ENCODE results near the gene KRTAP1-5. TPM values are rescaled to one million over a fixed set of nuclear protein-coding genes. Genes with fewer than 3 reads are reported as not detected.
"Not testable (repeated sequence)": the region's sequence is repeated elsewhere in the genome, so short reads cannot be mapped to it uniquely, and the experiment has no call there.

Gene KRTAP1-5, protein sequence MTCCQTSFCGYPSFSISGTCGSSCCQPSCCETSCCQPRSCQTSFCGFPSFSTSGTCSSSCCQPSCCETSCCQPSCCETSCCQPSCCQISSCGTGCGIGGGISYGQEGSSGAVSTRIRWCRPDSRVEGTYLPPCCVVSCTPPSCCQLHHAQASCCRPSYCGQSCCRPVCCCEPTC
- total RNA-seq: not detected
- 0 reads per million in 2 donors for total RNA-seq

DNA sequence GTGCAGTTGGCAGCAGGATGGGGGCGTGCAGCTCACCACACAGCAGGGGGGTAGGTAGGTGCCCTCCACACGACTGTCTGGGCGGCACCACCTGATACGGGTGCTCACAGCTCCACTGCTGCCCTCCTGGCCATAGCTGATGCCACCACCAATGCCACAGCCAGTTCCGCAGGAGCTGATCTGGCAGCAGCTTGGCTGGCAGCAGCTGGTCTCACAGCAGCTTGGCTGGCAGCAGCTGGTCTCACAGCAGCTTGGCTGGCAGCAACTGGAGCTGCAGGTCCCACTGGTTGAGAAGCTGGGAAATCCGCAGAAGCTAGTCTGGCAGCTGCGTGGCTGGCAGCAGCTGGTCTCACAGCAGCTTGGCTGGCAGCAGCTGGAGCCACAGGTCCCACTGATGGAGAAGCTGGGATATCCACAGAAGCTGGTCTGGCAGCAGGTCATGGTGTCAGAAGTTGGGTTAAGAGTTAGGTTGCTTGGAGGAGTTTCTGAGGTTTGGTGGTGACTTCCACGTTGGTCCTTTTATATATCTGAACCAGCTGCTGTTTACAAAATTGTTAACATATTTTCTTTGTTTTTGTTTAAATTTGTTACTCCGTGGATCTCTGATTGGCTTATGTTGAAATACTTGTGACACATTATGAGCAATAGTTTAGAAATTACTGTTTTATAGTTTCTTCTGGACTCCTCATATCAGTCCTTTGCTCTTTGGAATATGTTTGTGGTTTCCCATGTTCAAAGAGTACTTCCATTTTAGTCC is at the start of gene KRTAP1-5:
KRTAP1-5 (minus strand) TSS at position 494 of the 757 bp plus-strand sequence; CDS start at position 441, 53 bp downstream.
- no peak for ATAC-seq
- Mint-ChIP-seq H3K27ac (no peak within 1 kb of the TSS), H3K4me1 (peaks cover 3% of the 10 kb centered on the region), H3K27me3 (peaks cover 76% of the 10 kb centered on the region), H3K4me3 (no peak within 1 kb of the TSS), H3K36me3 (ENCODE audit: low read depth) (peaks cover 4% of the 10 kb centered on the region)
- no peaks in the 10 kb centered on the region for H3K9me3 ChIP-seq (ENCODE audit: control insufficient read depth, low read length, poor library complexity, severe bottlenecking)
- no peak for DNase-seq

DNA sequence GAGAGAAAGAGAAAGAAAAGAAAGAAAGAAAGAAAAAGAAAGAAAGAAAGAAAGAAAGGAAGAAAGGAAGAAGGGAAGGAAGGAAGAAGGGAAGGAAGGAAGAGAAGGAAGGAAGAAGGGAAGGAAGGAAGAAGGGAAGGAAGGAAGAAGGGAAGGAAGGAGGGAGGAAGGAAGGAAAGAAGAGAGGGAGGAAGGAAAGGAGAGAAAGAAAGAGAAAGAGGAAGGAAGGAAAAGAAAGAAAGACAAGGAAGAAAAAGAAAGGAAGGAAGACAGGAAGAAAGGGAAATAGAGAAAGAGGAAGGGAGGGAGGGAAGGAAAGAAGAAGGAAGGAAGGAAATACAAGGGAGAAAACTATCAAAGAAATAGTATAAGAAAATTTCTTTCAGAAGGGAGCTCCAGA is 49.8 kb upstream of the KRTAP1-5 start:
- Mint-ChIP-seq H3K4me1 (peaks cover 3% of the 10 kb centered on the region), H3K36me3 (ENCODE audit: low read depth) (peaks cover 2% of the 10 kb centered on the region), H3K27me3 (peaks cover 18% of the 10 kb centered on the region), H3K27ac (no peak overlapping the region), H3K4me3 (no peak overlapping the region)
- no peaks in the 10 kb centered on the region for H3K9me3 ChIP-seq (ENCODE audit: control insufficient read depth, low read length, poor library complexity, severe bottlenecking)
- ATAC-seq (no peak), DNase-seq (no peak)

DNA sequence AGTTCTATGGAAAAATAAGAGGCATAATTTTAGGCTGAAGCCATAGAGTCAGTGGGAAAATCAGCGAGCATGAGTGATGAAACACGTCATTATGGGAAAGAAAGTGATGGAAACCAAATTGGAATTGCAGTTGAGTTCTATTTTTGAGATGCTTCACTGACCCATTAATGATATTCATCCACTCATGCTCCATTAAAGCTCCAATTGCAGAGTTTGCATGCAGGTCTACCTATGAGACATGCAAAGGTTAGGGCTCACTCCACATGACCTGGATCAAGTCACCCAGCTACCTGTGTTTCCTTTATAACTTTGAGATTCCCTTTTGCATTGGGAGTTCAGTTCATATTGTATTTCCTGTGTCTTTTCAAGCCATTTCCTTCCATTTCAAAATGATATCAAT is 46.7 kb upstream of the KRTAP1-5 start:
- H3K4me1 Mint-ChIP-seq: peaks cover 3% of the 10 kb centered on the region
- H3K9me3 ChIP-seq (ENCODE audit: control insufficient read depth, low read length, poor library complexity, severe bottlenecking): no peaks in the 10 kb centered on the region
- ATAC-seq (no peak), DNase-seq (no peak)
- H3K27me3 Mint-ChIP-seq: peaks cover 18% of the 10 kb centered on the region
- no peak overlapping the region for H3K4me3 Mint-ChIP-seq
- H3K27ac Mint-ChIP-seq: no peak overlapping the region
- H3K36me3 Mint-ChIP-seq (ENCODE audit: low read depth): peaks cover 2% of the 10 kb centered on the region

DNA sequence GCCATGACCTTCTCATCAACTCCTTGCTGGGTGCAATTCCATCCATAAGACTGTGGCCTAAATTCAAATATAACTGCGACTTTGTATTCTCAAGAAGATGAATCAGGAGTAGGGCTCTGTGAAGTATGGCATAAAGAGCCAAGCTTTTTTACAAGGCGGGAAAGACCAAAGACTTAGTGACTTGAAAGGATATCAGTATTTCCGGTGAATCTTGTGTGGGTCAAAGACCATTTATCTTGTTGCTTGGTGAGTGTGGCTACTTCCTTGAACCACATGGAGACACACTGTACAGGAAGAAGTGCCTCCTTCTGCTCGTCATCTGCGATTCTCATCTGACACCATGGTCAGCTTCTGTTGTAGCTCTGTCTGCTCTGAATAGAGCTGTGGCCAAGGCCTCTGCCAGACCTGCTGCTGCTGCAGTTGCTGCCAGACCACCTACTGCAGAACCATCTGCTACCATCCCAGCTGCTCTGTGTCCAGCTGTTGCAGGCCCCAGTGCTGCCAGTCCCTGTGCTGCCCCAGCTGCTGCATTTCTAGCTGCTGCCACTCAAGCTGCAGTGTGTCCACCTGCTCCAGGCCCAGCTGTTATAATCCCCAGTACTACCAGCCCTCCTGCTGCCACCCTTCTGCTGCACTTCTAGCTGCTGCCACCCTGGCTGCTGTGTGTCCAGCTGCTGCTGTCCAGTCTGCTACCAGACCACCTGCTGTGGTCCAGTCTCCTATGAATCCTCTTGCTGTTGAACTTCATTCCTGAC is 44.8 kb upstream of the KRTAP1-5 start:
- no peaks in the 10 kb centered on the region for H3K9me3 ChIP-seq (ENCODE audit: control insufficient read depth, low read length, poor library complexity, severe bottlenecking)
- Mint-ChIP-seq H3K36me3 (ENCODE audit: low read depth) (peaks cover 2% of the 10 kb centered on the region), H3K4me1 (peaks cover 3% of the 10 kb centered on the region), H3K27me3 (peaks cover 18% of the 10 kb centered on the region), H3K4me3 (no peak overlapping the region), H3K27ac (no peak overlapping the region)
- ATAC-seq (no peak), DNase-seq (no peak)

DNA sequence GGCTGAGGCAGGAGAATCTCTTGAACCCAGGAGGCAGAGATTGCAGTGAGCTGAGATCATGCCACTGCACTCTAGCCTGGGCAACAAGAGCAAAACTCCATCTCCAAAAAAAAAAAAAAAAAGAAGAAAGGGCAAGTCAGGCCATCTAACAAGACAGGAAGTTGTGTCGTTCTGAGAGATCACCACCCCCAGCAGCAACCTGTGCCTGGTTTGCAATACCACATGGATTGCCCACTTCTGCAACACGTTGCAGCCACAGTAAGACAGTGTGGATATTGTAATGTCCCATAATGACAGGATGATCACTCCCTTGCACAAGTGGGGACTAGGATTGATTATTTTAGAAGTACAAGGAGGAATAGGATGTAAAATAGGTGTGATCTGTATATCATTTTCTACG is 42.0 kb upstream of the KRTAP1-5 start:
- H3K9me3 ChIP-seq (ENCODE audit: control insufficient read depth, low read length, poor library complexity, severe bottlenecking): no peaks in the 10 kb centered on the region
- no peak for ATAC-seq
- no peak for DNase-seq
- Mint-ChIP-seq H3K4me3 (no peak overlapping the region), H3K4me1 (peaks cover 3% of the 10 kb centered on the region), H3K27me3 (peaks cover 14% of the 10 kb centered on the region), H3K36me3 (ENCODE audit: low read depth) (no peaks in the 10 kb centered on the region), H3K27ac (no peak overlapping the region)

DNA sequence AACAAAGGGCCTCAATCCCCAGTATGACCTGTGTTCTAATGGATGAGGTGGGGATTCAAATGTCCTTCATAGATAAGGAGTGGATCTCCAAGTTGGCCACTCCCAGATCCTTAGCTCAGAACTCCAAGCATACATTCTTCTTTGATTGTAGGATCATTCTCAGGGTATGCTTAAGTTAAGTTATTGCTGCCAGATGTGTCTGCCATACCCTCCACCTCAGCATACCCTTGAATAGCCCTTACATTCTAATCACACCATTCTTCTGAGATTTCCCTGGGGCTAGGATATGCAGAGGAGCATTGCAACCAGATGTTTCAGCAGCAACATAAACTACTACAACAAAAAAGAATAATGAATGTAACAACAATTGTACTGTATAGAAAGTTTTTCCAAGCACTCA is 40.3 kb upstream of the KRTAP1-5 start:
- no peak for ATAC-seq
- no peaks in the 10 kb centered on the region for H3K9me3 ChIP-seq (ENCODE audit: control insufficient read depth, low read length, poor library complexity, severe bottlenecking)
- no peak for DNase-seq
- Mint-ChIP-seq H3K36me3 (ENCODE audit: low read depth) (no peaks in the 10 kb centered on the region), H3K4me1 (peaks cover 3% of the 10 kb centered on the region), H3K27ac (no peak overlapping the region), H3K4me3 (no peak overlapping the region), H3K27me3 (peaks cover 12% of the 10 kb centered on the region)

DNA sequence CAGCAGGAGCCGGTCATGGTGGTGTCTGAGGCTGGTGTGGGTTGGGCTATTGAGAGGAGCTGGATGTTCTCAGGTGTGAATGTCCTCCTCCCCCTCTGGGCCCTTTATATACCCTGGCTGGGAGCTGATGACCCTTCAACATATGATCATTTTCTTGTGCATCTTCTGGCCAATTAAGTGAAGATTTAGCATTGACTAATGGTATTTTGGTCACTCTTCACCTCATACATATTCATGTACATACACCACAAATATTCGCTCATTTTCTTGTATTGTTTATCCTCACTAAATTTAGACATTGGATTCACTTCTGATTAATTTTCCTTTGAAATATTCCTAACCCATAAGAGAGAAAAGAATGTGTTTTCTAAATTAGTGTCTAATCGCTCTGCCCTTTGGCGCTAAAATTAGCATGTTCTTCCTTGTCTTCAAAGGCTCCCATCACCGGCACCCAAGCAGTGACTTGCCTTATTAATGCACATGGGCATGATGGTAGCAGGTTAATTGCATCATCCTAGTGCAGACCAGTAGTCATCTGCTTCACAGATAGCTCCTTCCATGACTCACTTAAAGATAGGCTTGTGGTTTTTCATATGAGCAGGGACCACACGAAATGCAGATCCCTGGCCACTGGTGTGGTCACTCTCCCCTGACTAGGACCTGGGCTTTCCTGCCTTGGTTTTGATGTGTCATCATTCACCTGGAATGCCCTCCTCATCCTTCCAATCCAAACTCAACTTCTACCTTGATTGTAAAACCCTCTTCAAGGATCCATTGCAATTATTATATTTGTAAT is 39.0 kb upstream of the KRTAP1-5 start, which contains the start of gene KRTAP2-4:
KRTAP2-4 (minus strand) TSS at position 51 of the 796 bp plus-strand sequence; CDS start at position 17, 34 bp downstream.
- DNase-seq (no peak), ATAC-seq (no peak)
- H3K9me3 ChIP-seq (ENCODE audit: control insufficient read depth, low read length, poor library complexity, severe bottlenecking): no peaks in the 10 kb centered on the region
- H3K27ac Mint-ChIP-seq: no peak within 1 kb of the TSS
- H3K27me3 Mint-ChIP-seq: peaks cover 18% of the 10 kb centered on the region
- H3K4me3 Mint-ChIP-seq: no peak within 1 kb of the TSS
- H3K36me3 Mint-ChIP-seq (ENCODE audit: low read depth): no peaks in the 10 kb centered on the region
- H3K4me1 Mint-ChIP-seq: no peaks in the 10 kb centered on the region

DNA sequence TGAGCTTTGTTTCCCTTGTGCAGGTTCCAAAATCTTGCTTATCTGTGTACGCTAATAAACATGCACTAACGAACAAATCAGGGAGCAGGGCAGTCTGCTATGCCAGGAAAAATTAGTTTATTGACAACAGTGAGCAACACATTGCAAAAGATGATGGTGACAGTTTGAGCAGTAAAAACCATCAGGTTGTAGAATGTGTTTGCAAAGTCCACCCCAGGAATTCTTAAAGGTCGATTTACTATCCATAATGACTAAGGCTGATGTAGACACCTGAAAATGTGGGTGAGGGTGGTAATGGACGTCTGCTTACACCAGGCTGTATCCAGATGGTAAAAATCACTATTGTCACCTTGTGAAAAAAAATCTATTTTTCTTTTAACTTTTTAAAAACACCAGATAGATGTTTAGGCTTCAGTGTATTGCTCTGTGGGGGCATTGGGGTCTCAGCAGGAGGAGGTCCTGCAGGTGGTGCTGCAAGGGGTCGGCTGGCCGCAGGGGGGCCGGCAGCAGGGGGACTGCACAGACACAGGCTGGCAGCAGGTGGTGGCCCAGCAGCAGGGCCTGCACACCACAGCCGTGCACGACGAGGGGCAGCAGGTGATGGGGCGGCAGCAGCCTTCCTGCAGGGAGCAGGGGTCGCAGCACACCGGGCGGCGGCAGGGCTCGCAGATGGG is 38.1 kb upstream of the KRTAP1-5 start:
- H3K27me3 Mint-ChIP-seq: peaks cover 27% of the 10 kb centered on the region
- not testable (repeated sequence) for DNase-seq; H3K36me3 Mint-ChIP-seq (ENCODE audit: low read depth); H3K9me3 ChIP-seq (ENCODE audit: control insufficient read depth, low read length, poor library complexity, severe bottlenecking); ATAC-seq; H3K4me3 Mint-ChIP-seq; H3K4me1 Mint-ChIP-seq; H3K27ac Mint-ChIP-seq

DNA sequence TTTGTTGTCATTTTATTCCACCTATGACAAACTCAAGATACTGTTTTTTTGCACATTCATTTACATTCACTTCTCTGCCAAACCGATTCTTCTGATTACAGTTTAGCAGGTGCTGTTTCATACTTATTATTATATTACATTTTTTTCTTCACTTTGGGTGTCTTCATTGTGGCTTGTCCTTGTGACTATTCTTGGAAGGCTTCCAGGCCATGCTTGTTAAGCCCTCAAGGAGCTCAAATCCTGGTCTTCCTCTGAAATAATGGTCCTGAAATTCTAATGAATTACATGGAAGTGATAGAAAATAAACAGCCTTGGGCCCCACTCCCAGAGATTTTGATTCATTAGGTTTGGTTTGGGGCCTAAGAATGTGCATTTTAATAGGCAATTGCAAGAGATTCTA is 37.3 kb upstream of the KRTAP1-5 start:
- Mint-ChIP-seq H3K4me1 (peaks cover 2% of the 10 kb centered on the region), H3K4me3 (no peak overlapping the region), H3K27ac (no peak overlapping the region), H3K27me3 (peaks cover 34% of the 10 kb centered on the region), H3K36me3 (ENCODE audit: low read depth) (peaks cover 2% of the 10 kb centered on the region)
- no peak for ATAC-seq
- no peak for DNase-seq
- no peaks in the 10 kb centered on the region for H3K9me3 ChIP-seq (ENCODE audit: control insufficient read depth, low read length, poor library complexity, severe bottlenecking)

DNA sequence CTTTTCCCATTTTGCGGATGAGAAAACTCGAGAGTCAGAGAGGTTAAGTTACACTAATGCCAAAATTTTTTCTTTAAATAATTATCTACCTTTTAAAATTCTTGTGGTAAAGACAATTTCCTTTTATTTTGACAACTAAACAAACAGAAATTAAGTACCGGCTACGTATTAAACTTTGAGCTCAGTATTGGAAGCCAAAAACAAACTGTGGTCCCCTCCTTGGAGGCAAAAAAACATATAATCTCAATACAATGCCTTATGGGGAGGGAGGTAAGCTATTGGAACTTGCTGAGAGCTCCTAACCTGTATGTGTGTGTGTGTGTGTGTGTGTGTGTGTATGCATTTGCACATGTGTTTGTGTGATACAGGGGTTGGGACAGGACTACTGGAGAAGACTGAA is 36.4 kb upstream of the KRTAP1-5 start:
- ATAC-seq (no peak), DNase-seq (no peak)
- H3K4me1 Mint-ChIP-seq: peaks cover 4% of the 10 kb centered on the region
- H3K9me3 ChIP-seq (ENCODE audit: control insufficient read depth, low read length, poor library complexity, severe bottlenecking): no peaks in the 10 kb centered on the region
- H3K27me3 Mint-ChIP-seq: peaks cover 42% of the 10 kb centered on the region
- H3K27ac Mint-ChIP-seq: no peak overlapping the region
- H3K36me3 Mint-ChIP-seq (ENCODE audit: low read depth): peaks cover 3% of the 10 kb centered on the region
- H3K4me3 Mint-ChIP-seq: no peak overlapping the region

DNA sequence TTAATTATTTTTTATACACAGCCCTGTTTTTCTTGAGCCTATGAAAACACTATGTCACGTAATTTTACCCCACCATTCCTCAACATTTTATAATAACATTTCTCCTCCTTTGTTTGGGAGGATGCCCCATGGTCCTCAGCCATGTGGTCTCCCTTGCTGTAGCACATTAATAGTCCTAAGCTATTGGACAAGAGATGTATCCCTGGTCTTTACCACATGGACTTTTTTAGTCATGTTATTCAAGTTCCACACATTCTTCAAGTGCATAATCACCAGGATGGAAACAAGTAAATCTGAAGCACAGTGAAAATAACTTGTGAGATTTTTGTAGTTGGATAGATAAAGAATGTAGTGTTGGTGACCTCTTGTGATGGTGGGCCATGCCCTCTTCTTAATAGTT is 35.0 kb upstream of the KRTAP1-5 start:
- peaks cover 4% of the 10 kb centered on the region for H3K4me1 Mint-ChIP-seq
- H3K27ac Mint-ChIP-seq: no peak overlapping the region
- H3K9me3 ChIP-seq (ENCODE audit: control insufficient read depth, low read length, poor library complexity, severe bottlenecking): no peaks in the 10 kb centered on the region
- H3K36me3 Mint-ChIP-seq (ENCODE audit: low read depth): peaks cover 3% of the 10 kb centered on the region
- ATAC-seq (no peak), DNase-seq (no peak)
- H3K4me3 Mint-ChIP-seq: no peak overlapping the region
- peaks cover 49% of the 10 kb centered on the region for H3K27me3 Mint-ChIP-seq

DNA sequence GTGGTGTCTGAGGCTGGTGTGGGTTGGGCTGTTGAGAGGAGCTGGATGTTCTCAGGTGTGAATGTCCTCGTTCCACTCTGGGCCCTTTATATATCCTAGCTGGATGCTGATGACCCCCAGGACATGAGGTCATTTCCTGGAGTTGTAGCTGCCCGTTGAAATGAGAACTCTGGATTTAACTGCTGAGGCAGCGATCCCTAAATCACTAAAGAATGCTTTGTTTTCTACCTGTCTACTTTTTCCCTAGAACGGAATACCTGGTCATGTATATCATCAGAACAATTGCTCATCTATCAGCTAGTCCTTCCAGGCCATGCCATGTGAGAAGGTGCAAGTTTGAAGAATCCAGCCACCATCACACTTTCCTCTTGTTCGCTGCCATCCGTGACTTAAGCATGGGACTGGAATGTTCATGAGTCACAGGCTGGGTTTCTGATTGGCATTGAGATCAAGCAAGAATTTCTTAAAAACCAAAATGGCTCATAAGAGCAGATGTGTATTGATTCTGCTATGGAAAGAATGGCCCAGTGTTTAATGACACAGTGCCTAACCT is 33.1 kb upstream of the KRTAP1-5 start, which contains the start of gene KRTAP2-3:
KRTAP2-3 (minus strand) TSS at position 63 of the 553 bp plus-strand sequence. CDS start 64 bp downstream, outside the sequence.
- Mint-ChIP-seq H3K27me3 (peaks cover 42% of the 10 kb centered on the region), H3K27ac (no peak within 1 kb of the TSS), H3K4me3 (no peak within 1 kb of the TSS), H3K4me1 (peaks cover 4% of the 10 kb centered on the region), H3K36me3 (ENCODE audit: low read depth) (peaks cover 3% of the 10 kb centered on the region)
- no peaks in the 10 kb centered on the region for H3K9me3 ChIP-seq (ENCODE audit: control insufficient read depth, low read length, poor library complexity, severe bottlenecking)
- DNase-seq (no peak), ATAC-seq (no peak)

Data from T-helper 17 cell (primary cell).